Endothelial cell of umbilical vein (primary cell): ENCODE results near the gene LAMTOR5. TPM values are rescaled to one million over a fixed set of nuclear protein-coding genes. Genes with fewer than 3 reads are reported as not detected.
"Not testable (repeated sequence)": the region's sequence is repeated elsewhere in the genome, so short reads cannot be mapped to it uniquely, and the experiment has no call there.

ENCODE experiments used
- BruUV-seq: library from RNA; stranded (reverse); fragments of 400-500 nt; replicated peaks from 2 replicates; lab custom pipeline; 2021; lab: Mats Ljungman, UMichigan
- CTCF ChIA-PET: fragments of 300-600, 350-600 bp; sonication (Branson Sonifier 250); formaldehyde crosslinking; loops from one replicate; lab custom pipeline; 2021; ENCODE audit warnings: antibody characterized with exemption, inconsistent platforms; lab: Charles Lee
- POLR2A ChIA-PET: fragments of 300-600, 350-600 bp; sonication (Branson Sonifier 250); formaldehyde crosslinking; loops from one replicate; lab custom pipeline; 2021; ENCODE audit warnings: antibody characterized with exemption, inconsistent platforms; lab: Charles Lee
- DNase-seq: peaks from one replicate; pipeline ENCODE4 v3.0.0-alpha.2; 2011; ENCODE audit warnings: low read depth, low spot score
- FAIRE-seq: peaks from 2 replicates; lab custom pipeline; 2011; peaks lifted over from hg19 to GRCh38; lab: Jason Lieb, UNC
- H2AFZ ChIP-seq: 2 replicates; pipeline ENCODE4 v1.6.0; 2012; ENCODE audit warnings: low read depth, low read length, control low read depth, inconsistent platforms
- H3K27ac ChIP-seq: 2 replicates; pipeline ENCODE4 v1.5.1; 2011; ENCODE audit warnings: low read depth, mild to moderate bottlenecking, control low read depth, low read length, moderate library complexity; ENCODE audit not compliant: insufficient read depth
- H3K27me3 ChIP-seq, 2 experiments: 2 replicates each; pipeline versions ENCODE4 v1.6.0 to v1.6.1; 2011; ENCODE audit warnings: low read length in 2 of 2, mixed read lengths in 1 of 2; ENCODE audit not compliant: control insufficient read depth in 2 of 2, insufficient read depth in 2 of 2
- H3K36me3 ChIP-seq, 2 experiments: 2 replicates in 1 of 2; 3 replicates in 1 of 2; pipeline ENCODE4 v1.5.1; 2011; ENCODE audit warnings: low read length in 2 of 2, mild to moderate bottlenecking in 1 of 2, moderate library complexity in 1 of 2; ENCODE audit not compliant: control insufficient read depth in 2 of 2, insufficient read depth in 2 of 2; ENCODE audit errors: extremely low read depth in 1 of 2
- H3K4me1 ChIP-seq: 3 replicates; pipeline ENCODE4 v1.5.1; 2011; ENCODE audit warnings: mild to moderate bottlenecking, low read length; ENCODE audit not compliant: control insufficient read depth, insufficient read depth; ENCODE audit errors: extremely low read depth
- H3K4me2 ChIP-seq: 2 replicates; pipeline ENCODE4 v1.6.1; 2011; ENCODE audit warnings: low read length, control low read depth, mixed read lengths; ENCODE audit not compliant: insufficient read depth
- H3K4me3 ChIP-seq, 3 experiments: fragments of 200-600 bp in 1 of 3; sonication (generic), shearing (Covaris generic) in 1 of 3; replicated peaks in 1 of 3; 2 replicates each; pipeline ENCODE4 v1.5.1; 2011 to 2016; ENCODE audit warnings: control low read depth in 3 of 3, low read length in 3 of 3, mild to moderate bottlenecking in 2 of 3, inconsistent platforms in 1 of 3, low read depth in 1 of 3, moderate library complexity in 1 of 3; ENCODE audit not compliant: insufficient read depth in 1 of 3
- H3K79me2 ChIP-seq: 2 replicates; pipeline ENCODE4 v1.6.0; 2012; ENCODE audit warnings: low read length, inconsistent platforms; ENCODE audit not compliant: control insufficient read depth, insufficient read depth
- H3K9ac ChIP-seq: replicated peaks from 2 replicates; pipeline ENCODE3; 2011; ENCODE audit warnings: low read length, control low read depth; ENCODE audit not compliant: insufficient read depth; ENCODE audit errors: extremely low read depth
- H3K9me1 ChIP-seq: replicated peaks from 3 replicates; pipeline ENCODE4 v1.6.0; 2011; ENCODE audit warnings: mild to moderate bottlenecking, low read length; ENCODE audit not compliant: control insufficient read depth, insufficient read depth; ENCODE audit errors: extremely low read depth
- H3K9me3 ChIP-seq: replicated peaks from 2 replicates; pipeline ENCODE4 v1.5.1; 2012; ENCODE audit warnings: low read length, inconsistent platforms; ENCODE audit not compliant: control insufficient read depth, insufficient read depth
- H4K20me1 ChIP-seq: replicated peaks from 2 replicates; pipeline ENCODE3; 2011; ENCODE audit warnings: mild to moderate bottlenecking, low read length; ENCODE audit not compliant: control insufficient read depth, insufficient read depth; ENCODE audit errors: extremely low read depth
- CTCF ChIP-seq, 2 donors: IDR thresholded peaks; 1 replicate in 1 of 2; 2 replicates in 1 of 2; pipeline ENCODE4 v1.5.1; 2011; ENCODE audit warnings: low read length in 2 of 2, mild to moderate bottlenecking in 2 of 2, moderate library complexity in 2 of 2, control low read depth in 1 of 2, inconsistent platforms in 1 of 2, low read depth in 1 of 2; ENCODE audit not compliant: insufficient read depth in 1 of 2; ENCODE audit errors: extremely low read depth in 1 of 2
- EZH2 ChIP-seq: IDR thresholded peaks from 2 replicates; pipeline ENCODE4 v1.6.1; 2012; ENCODE audit warnings: borderline replicate concordance, low read depth, mild to moderate bottlenecking, moderate library complexity, low read length, inconsistent platforms; ENCODE audit not compliant: severe bottlenecking
- FOS ChIP-seq: IDR thresholded peaks from 2 replicates; pipeline ENCODE4 v1.6.1; 2011; ENCODE audit warnings: mild to moderate bottlenecking, low read length, moderate library complexity, borderline replicate concordance; ENCODE audit not compliant: insufficient read depth
- GATA2 ChIP-seq: IDR thresholded peaks from 2 replicates; pipeline ENCODE4 v1.7.0; 2011; ENCODE audit warnings: low read depth, mild to moderate bottlenecking, moderate library complexity, mixed read lengths, low read length; ENCODE audit not compliant: insufficient read length, insufficient read depth
- JUN ChIP-seq: IDR thresholded peaks from 2 replicates; pipeline ENCODE4 v1.6.1; 2011; ENCODE audit warnings: borderline replicate concordance, low read depth; ENCODE audit not compliant: insufficient read length, insufficient read depth
- MYC ChIP-seq: IDR thresholded peaks from one replicate; pipeline ENCODE4 v1.6.1; 2011; ENCODE audit warnings: mild to moderate bottlenecking, low read depth, low read length
- POLR2AphosphoS5 ChIP-seq: IDR thresholded peaks from 2 replicates; pipeline ENCODE4 v1.6.1; 2012; ENCODE audit warnings: low read depth, mild to moderate bottlenecking, control low read depth, low read length, moderate library complexity; ENCODE audit not compliant: insufficient read depth
- dilution Hi-C: fragments of 300-500 bp; cut with MboI; formaldehyde crosslinking; loops from one replicate; pipeline ENCODE4 v1.15.0; 2019; ENCODE audit warnings: low sequenced_read_pairs; ENCODE audit not compliant: extremely low pct_ligation_motif_present
- intact Hi-C: fragments of 100-400 bp; cut with micrococcal nuclease; formaldehyde crosslinking; loops from one replicate; pipeline ENCODE4 v1.10.0; 2022
- polyA plus RNA-seq, 4 experiments: library from polyadenylated mRNA; depleted of rRNA in 3 of 4; stranded (reverse) in 3 of 4; unstranded in 1 of 4; fragments of >200 nt; gene quantifications; 2 replicates each; pipeline versions ENCODE4 v1.2.1 to v1.2.3, GENCODE V29; 2011 to 2012; ENCODE audit warnings: missing spikeins in 1 of 4
- total RNA-seq: library from RNA; stranded (reverse); gene quantifications from 2 replicates; pipeline ENCODE4 v1.2.3, GENCODE V29; 2021
- TF ChIP-seq, protein P1 (sequence below): IDR thresholded peaks from 2 replicates; pipeline ENCODE4 v1.6.1; 2011; ENCODE audit not compliant: insufficient read depth, insufficient read length

LAMTOR5 gene
- total and polyA plus RNA-seq, 2 donors (not counting 3 experiments of a cell fraction or from before 2014, with no cell fraction given): 150 to 503 TPM

DNA sequence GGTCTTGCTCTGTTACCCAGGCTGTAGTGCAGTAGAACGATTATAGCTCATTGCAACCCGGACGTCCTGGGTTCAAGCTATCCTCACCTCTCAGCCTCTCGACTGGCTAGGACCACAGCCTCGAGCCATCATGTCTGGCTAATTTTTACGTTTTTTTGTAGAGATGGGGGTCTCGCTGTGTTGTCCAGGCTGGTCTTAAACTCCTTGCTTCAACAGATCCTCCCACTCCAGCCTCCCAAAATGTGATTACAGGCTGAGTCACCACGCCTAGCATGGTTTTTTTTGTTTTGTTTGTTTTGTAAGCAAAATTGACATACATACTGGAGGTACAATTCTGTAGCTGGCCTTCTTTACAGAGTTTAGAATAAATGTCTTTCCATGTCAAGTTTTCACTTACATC, 994 bp upstream of the LAMTOR5 start:
- no peak overlapping the region for H3K4me3 ChIP-seq
- no peaks in the 10 kb centered on the region for H3K27me3 ChIP-seq
- no peaks in the 10 kb centered on the region for H3K9me1 ChIP-seq
- dilution Hi-C loops: no loop called here
- TF ChIP-seq, protein P1, sequence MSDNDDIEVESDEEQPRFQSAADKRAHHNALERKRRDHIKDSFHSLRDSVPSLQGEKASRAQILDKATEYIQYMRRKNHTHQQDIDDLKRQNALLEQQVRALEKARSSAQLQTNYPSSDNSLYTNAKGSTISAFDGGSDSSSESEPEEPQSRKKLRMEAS: no peak
- TF ChIP-seq FOS (no peak), MYC (no peak), GATA2 (no peak), POLR2AphosphoS5 (no peak), CTCF (IDR thresholded peaks at IDR 0.05; ENCODE audit: extremely low read depth in 1 of 2, insufficient read depth in 1 of 2, low read depth in 1 of 2, low read length in 2 of 2) (no peak), JUN (no peak), EZH2 (no peak)
- peaks cover 19% of the 10 kb centered on the region for H3K79me2 ChIP-seq
- ChIA-PET POLR2A (interaction anchor here (1.2 kb wide), 2 partner anchors 70 to 88 kb away, joined by 3 read pairs; no protein-coding TSS in a partner anchor), CTCF (interaction anchor here (0.7 to 5.6 kb wide), 7 partner anchors 15 to 201 kb away, joined by 3 to 120 read pairs (median 7); partner anchors contain the start of gene RBM15)
- H3K36me3 ChIP-seq: peaks cover 5 to 6% of the 10 kb centered on the region in 2 experiments
- H3K27ac ChIP-seq: no peak overlapping the region
- intact Hi-C loops: no loop called here
- peak overlapping the region; percentile 92 for H3K4me2 ChIP-seq
- H3K9ac ChIP-seq: no peak overlapping the region
- no peak for DNase-seq
- no peak for FAIRE-seq
- BruUV-seq: no TSS peak
- H4K20me1 ChIP-seq: no peaks in the 10 kb centered on the region
- H2AFZ ChIP-seq: no peak overlapping the region
- H3K4me1 ChIP-seq: peaks cover 9% of the 10 kb centered on the region
- H3K9me3 ChIP-seq: no peaks in the 10 kb centered on the region

- CTCF ChIA-PET: interaction anchor here (1.4 kb wide), 2 partner anchors 54 to 199 kb away, joined by 4 read pairs; no protein-coding TSS in a partner anchor
- peak overlapping the region; percentile 95 for H3K9ac ChIP-seq
- dilution Hi-C loops, FAIRE-seq, H3K9me1 ChIP-seq, POLR2A ChIA-PET, BruUV-seq, intact Hi-C loops, H2AFZ ChIP-seq, H3K4me1 ChIP-seq, H3K27me3 ChIP-seq, DNase-seq, H4K20me1 ChIP-seq, H3K9me3 ChIP-seq: not testable (repeated sequence)
- H3K79me2 ChIP-seq: peaks cover 19% of the 10 kb centered on the region
- peak overlapping the region; percentile 94 to 100 (median 95) for H3K4me3 ChIP-seq
- H3K36me3 ChIP-seq: peaks cover 15 to 19% of the 10 kb centered on the region in 2 experiments
- peak overlapping the region; percentile 69 for H3K27ac ChIP-seq
- peak overlapping the region; percentile 92 for H3K4me2 ChIP-seq
Observed at GRCh38 chr1:110406407-110406806, 1.1 kb downstream of the LAMTOR5 start.
